H1 (cell line): Measurements from ENCODE around the gene FLVCR2.

Source experiments
- EP300 ChIP-seq, 2 experiments: IDR thresholded peaks; 1 replicate in 1 of 2; 2 replicates in 1 of 2; pipeline ENCODE4 v1.6.1; 2011 to 2012; ENCODE audit warnings: low read depth in 2 of 2, low read length in 2 of 2, mild to moderate bottlenecking in 2 of 2, borderline replicate concordance in 1 of 2, inconsistent platforms in 1 of 2, moderate library complexity in 1 of 2
- EZH2 ChIP-seq: fragments of 200-600 bp; sonication (generic); IDR thresholded peaks from 2 replicates; pipeline ENCODE4 v1.7.1; 2012; ENCODE audit warnings: low read depth, mild to moderate bottlenecking, moderate library complexity, low read length, inconsistent platforms; ENCODE audit not compliant: severe bottlenecking
- GABPA ChIP-seq: IDR thresholded peaks from 2 replicates; pipeline ENCODE4 v1.6.1; 2011; ENCODE audit warnings: mild to moderate bottlenecking, low read length, moderate library complexity, borderline replicate concordance; ENCODE audit not compliant: insufficient read depth
- TF ChIP-seq, protein P1 (sequence below), 3 experiments: IDR thresholded peaks; 1 replicate in 2 of 3; 2 replicates in 1 of 3; pipeline versions ENCODE4 v1.5.1 to v1.6.1; 2011; ENCODE audit warnings: low read length in 3 of 3, mild to moderate bottlenecking in 3 of 3, inconsistent platforms in 2 of 3, low read depth in 1 of 3, moderate library complexity in 1 of 3; ENCODE audit not compliant: insufficient read depth in 1 of 3; ENCODE audit errors: control extremely low read depth in 1 of 3

DNA sequence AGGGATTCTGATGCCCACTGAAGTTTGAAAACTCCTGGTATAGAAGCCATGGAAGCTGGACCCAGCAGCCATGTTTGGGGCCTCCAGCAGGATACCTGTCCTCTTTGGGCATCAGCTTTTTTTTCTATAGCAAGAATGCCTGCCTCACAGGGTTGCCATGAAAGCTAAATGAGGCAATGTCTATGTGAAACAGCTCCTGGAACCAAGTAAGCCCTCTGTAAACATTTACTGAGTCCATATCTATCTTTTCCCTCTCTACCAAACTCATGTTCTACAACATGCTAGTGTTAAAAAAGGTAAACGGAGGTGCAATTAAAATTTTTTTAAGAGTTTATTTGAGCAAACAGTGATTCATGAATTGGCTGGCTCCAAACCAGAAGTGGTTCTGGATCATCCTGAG, 28.6 kb downstream of the FLVCR2 start:
- TF ChIP-seq EP300 (IDR thresholded peaks at IDR 0.05; ENCODE audit: borderline replicate concordance in 1 of 2, low read depth in 2 of 2, low read length in 2 of 2) (no peak), GABPA (no peak), EZH2 (no peak)
- TF ChIP-seq, protein P1, sequence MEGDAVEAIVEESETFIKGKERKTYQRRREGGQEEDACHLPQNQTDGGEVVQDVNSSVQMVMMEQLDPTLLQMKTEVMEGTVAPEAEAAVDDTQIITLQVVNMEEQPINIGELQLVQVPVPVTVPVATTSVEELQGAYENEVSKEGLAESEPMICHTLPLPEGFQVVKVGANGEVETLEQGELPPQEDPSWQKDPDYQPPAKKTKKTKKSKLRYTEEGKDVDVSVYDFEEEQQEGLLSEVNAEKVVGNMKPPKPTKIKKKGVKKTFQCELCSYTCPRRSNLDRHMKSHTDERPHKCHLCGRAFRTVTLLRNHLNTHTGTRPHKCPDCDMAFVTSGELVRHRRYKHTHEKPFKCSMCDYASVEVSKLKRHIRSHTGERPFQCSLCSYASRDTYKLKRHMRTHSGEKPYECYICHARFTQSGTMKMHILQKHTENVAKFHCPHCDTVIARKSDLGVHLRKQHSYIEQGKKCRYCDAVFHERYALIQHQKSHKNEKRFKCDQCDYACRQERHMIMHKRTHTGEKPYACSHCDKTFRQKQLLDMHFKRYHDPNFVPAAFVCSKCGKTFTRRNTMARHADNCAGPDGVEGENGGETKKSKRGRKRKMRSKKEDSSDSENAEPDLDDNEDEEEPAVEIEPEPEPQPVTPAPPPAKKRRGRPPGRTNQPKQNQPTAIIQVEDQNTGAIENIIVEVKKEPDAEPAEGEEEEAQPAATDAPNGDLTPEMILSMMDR (IDR thresholded peaks at IDR 0.05; ENCODE audit: control extremely low read depth in 1 of 3, insufficient read depth in 1 of 3, low read depth in 1 of 3, low read length in 3 of 3), result no peak
